T-helper 1 cell treated with Interleukin-12 subunit alpha and Interleukin-12 subunit beta and Interleukin-4 antibody, amounts not matched to agents 30 ng/mL and 1 ng/mL, for 36 hours (primary cell): Measurements from ENCODE around the gene INSC. TPM values are rescaled to one million over a fixed set of nuclear protein-coding genes. Genes with fewer than 3 reads are reported as not detected.

Experiments
- intact Hi-C: fragments of 100-400 bp; cut with micrococcal nuclease; formaldehyde crosslinking; loops from one replicate; pipeline ENCODE4 v1.15.1; 2024
- total RNA-seq: library from RNA; stranded (reverse); gene quantifications from 2 replicates; pipeline ENCODE4 v1.2.3, GENCODE V29; 2022

Gene INSC
- total RNA-seq, 1 donor from 2014 or later = 1.0 TPM

GRCh38 chr11:15180212-15180792 is 65.6 kb downstream of the INSC start:
- intact Hi-C loops = no loop called here

GRCh38 chr11:15182372-15182771 is 67.6 kb downstream of the INSC start:
- intact Hi-C loops = no loop called here

- intact Hi-C loops = no loop called here
Observed at GRCh38 chr11:15185021-15185420, 70.3 kb downstream of the INSC start.

DNA sequence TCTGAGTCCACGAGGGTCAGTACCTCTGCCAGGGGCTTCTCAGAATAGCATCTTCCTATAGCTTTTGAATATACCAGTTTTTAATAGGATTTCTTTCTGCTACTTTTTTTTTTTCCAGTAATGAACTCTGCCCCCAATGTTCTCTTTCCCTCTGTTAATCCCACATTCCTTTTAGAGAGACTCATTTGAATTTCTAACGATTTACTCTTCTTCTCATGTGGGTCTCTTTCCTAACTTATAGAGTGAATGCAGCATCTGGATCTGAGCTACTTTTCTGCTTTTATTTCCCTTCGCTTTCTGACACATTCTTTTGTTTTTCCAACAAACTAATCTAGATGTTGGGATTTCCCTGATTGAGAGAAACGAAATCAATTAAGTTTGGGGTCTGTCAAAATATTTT is 71.4 kb downstream of the INSC start:
- intact Hi-C loops = no loop called here

GRCh38 chr11:15189189-15189588 is 74.5 kb downstream of the INSC start:
- intact Hi-C loops = no loop called here

- intact Hi-C loops = no loop called here
Observed at GRCh38 chr11:15189641-15190365, 75.1 kb downstream of the INSC start.

DNA sequence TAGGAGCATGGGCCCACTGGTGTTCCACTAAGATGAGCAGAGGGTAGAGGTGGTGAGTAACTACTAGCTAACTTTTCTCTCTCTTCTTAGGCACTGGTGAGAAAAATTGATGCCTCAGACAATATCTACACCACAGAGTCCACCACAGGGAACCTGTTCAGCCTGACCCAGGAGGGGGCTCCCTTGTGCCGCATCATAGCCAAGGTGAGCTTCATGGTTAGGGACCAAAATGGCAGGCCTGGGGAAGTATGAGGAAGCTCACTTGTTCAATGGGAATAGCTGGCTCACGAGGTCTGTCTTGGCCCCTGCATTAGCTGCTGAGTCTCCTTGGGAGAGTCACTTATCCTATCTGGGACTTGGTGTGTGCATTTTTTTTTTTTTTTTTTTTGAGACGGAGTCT is 75.9 kb downstream of the INSC start:
- intact Hi-C loops = no loop called here

DNA sequence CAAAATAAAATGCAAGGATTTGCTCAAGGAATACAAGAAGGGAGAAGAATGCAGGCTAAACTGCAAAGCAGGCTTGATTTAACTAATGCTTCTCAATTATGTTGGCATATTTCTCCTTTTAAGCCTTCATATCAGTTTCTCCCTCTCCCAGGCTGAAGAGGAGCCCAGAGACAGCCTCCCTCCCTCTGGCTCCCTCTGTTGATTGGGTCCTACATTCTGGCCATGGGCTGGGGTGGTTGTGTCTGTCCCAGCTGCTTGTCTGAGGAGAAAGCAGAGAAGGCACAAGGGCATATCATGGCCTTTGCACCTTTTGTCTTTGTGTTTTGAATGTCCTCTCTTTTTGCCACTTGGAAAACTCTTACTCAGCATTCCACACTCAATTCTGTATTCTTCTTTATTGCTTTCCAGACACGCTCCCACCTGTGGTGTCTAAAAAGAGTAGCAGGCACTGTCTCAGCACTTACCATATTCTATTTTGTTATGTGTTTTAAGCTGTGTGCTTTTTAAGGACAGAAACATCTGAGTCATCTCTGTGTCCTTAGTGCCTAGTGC is 77.4 kb downstream of the INSC start:
- intact Hi-C loops = no loop called here

DNA sequence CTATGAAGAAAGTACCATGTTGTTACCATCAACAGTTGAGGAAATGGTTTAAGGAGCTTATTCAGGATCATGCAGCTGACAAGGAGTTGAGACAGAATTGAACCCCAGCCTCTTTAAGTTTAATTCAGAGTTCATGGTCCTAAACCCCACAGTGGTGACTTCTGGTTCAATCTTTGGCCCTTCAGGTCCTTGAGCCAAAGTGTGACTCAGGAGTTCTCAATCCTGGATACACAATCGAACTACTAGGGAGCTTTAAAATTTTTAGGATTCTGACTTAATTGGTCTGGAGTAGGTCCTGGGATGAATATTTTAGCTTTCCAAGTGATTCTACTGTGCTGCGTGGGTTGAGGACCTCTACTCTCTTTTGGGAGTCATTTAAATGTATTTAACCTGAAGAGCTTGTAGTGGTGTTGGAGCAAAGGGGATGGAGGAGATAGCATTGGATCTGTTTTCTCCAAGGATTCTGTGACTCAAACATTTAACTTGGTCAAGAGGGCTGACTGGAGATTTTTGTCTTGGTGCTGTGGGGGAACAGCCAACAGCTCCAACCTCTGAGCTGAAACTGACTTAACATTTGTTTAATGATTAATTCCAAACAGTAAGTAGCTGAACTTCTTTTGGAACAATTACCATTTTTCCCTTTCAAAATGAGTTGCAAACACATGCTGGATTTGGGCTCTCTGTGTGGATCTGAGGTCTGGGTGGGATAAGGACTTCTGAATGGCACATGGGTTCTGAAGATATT is 80.1 kb downstream of the INSC start:
- intact Hi-C loops = no loop called here

- intact Hi-C loops = no loop called here
Observed at GRCh38 chr11:15195454-15196200, 80.9 kb downstream of the INSC start.

- intact Hi-C loops = no loop called here
Observed at GRCh38 chr11:15196704-15197103, 82.0 kb downstream of the INSC start.

DNA sequence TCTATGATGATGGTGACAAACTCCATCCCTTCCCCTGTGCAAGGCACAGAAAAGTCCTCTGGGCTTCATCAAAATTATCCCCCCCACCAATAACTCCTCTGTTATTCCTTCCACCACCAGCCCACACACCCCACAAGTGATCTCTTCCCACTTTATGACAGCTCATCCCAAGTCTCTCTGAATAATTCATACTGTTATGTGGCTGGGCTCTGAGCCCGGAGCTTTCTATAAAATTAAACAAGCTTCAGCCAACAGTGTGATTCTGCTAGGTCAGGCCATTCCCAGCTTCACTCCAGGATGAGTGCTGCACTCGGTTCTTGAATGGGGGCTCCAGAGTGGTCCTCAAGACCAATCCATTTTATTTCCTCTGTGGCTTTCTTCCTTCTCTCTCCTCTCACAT is 83.0 kb downstream of the INSC start:
- intact Hi-C loops = no loop called here

- intact Hi-C loops = no loop called here
Observed at GRCh38 chr11:15198284-15198683, 83.6 kb downstream of the INSC start.

DNA sequence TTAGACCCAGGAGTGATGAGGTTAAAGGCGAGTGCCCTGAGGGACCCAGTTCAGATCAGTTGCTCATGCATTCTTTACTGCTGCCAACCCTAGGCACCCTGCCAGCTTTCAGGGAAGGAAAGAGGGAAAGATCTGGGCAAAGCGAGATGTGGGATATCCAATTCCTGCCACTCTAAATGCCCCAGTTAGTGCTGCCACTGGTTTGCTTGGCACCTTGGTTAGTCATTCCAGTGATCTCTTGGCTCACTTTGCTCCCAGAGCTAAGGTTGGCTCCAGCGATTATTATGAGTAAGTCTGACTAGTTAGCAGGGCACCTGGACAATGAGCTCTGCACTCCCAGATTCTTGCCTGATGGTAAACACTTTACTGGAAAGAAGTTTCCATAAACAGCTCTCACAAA is 85.0 kb downstream of the INSC start:
- intact Hi-C loops = no loop called here

- intact Hi-C loops = no loop called here
Observed at GRCh38 chr11:15200696-15201095, 86.0 kb downstream of the INSC start.

GRCh38 chr11:15201586-15201985 is 86.9 kb downstream of the INSC start:
- intact Hi-C loops = no loop called here

GRCh38 chr11:15202626-15203025 is 87.9 kb downstream of the INSC start:
- intact Hi-C loops = no loop called here

DNA sequence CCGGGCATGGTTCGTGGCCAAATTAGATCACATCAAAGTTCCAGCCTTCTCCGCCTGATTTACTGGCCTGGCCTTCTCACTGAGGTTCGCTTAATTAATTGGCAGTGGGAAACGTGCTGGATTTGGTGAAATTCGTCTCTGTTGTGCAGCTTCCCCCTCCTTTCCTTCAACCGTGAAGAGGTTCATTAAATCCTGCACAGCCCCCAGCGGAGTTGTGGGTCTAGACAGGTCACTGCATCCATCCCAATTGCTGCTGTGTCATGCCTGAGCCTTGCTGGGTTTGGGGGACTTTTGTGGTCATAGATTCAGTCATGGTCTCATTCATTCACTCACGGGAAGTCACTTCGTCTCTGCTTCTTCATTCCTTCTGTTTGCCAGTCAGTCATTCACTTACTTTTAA is 90.0 kb downstream of the INSC start:
- intact Hi-C loops = loop anchor here (5.0 kb wide), 1 partner anchor 412 kb away; no protein-coding TSS in a partner anchor

GRCh38 chr11:15206791-15207190 is 92.1 kb downstream of the INSC start:
- intact Hi-C loops = loop anchor here (5.0 kb wide), 1 partner anchor 414 kb away; no protein-coding TSS in a partner anchor

DNA sequence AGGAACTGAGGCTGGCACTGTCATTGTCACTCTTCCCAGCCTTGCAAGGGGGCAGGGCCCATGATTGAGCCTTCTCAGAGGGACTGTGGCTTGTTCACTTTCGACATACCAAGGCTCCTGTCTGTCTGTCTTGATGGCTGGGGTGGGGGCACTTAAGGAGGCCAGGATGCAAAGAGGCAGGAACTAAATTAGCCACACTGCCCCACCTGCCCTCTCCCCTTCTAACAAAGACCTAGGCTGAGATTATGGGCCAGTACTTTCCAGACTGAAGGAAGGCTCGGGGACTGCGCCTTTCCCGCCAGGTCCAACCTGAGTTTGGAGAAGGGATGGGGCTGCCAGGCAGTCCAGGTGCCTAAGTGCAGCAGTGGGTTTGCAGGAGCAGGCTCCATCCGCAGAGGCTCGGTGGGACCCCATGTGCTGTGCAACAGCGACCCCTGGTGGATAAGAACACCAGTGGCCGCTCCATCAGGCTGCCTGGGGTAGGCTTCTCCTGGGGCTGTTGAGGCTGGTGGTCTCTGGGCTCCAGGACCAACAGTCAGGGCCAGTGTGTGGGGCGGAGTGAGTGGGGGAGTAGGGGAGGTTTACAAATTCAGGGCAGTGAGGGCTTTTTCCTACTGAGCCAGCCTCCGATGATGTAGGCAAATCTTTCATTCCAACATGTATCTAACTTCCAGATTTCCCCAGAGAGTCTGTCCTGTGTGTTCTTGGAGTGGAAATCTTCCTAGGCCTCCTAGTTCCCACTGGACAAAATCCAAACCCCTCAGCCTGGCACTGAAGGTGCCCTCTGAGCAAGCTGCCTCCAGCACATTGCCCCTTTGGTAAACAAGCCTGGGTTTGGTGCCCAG is 93.9 kb downstream of the INSC start:
- intact Hi-C loops = loop anchor here (1.0 to 5.0 kb wide), 7 partner anchors 50 to 416 kb away; no protein-coding TSS in a partner anchor
